GM11168 (cell line): ENCODE results near the gene SPATA31C1.
"Not testable (repeated sequence)": the region's sequence is repeated elsewhere in the genome, so short reads cannot be mapped to it uniquely, and the experiment has no call there.

Source experiments
- in situ Hi-C: fragments of 300-500 bp; cut with MboI; formaldehyde crosslinking; loops from one replicate; pipeline ENCODE4 v1.12.0; 2022; ENCODE audit warnings: low sequenced_read_pairs; ENCODE audit not compliant: unreplicated experiment

Gene SPATA31C1

DNA sequence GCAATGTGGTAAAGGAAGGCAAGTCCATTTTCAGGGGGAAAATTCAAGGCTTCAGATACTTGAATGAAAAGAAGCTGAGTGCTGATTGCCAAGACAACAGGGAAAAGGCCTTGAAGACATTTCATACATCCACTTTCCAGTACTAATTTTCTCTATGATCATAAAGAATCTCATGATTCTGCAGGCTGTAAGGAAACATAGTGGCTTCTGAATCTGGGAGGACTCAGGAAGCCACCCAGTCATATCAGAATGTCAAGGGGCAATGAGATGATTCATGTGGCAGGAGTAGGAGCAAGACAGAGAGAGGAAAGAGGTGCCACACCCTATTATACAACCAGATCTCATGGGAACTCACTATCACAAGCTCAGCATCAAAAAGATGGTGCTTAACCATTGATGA lies 11.4 kb downstream of the SPATA31C1 start:
- in situ Hi-C loops, result not testable (repeated sequence)

DNA sequence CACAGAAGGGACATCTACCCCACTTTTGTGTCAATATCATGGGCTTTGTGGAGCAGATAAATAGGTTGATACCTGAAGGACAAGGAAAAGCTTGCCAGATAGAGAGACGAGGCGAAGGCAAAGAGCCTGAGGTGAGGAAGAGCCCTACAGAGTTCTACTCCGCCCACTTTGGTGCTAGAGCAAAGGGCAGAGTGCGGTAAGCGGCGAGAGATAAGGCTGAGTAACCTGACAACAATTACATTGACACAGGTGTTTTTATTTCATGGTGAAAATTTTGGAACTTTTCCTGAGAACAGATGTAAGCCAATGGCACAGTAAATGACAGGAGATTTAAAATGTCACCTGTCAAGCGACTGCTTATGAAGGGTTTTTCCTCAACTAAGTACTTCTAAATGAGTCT lies 16.7 kb downstream of the SPATA31C1 start:
- in situ Hi-C loops, result loop anchor here (10.0 kb wide), 1 partner anchor 180 kb away; no protein-coding TSS in a partner anchor

GRCh38 chr9:87937352-87937751 lies 19.6 kb downstream of the SPATA31C1 start:
- in situ Hi-C loops, result loop anchor here (10.0 kb wide), 1 partner anchor 177 kb away; no protein-coding TSS in a partner anchor

DNA sequence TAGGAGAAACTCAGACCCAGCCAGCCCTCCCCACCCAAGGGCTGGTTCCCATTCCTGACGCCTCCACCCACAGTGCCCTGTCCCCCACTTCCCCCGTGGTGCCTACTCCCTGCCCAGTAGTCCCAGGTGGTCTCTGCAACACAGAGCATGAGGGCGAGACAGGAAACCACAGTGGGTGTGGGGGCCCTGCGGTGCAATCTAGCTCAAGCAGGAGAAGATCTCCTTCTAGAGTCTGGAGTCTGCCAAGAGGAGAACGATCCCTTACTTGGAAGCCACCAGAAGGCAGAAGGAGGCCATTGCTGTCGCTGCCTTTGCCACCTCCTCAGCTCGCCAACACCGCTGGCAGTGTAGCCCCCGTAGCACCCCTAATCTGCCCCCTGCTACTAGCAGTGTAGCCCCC lies 20.2 kb downstream of the SPATA31C1 start:
- in situ Hi-C loops, result loop anchor here (10.0 kb wide), 1 partner anchor 177 kb away; no protein-coding TSS in a partner anchor

- in situ Hi-C loops, result loop anchor here (10.0 kb wide), 1 partner anchor 176 kb away; no protein-coding TSS in a partner anchor
Observed at GRCh38 chr9:87938336-87938735, 20.6 kb downstream of the SPATA31C1 start.

- in situ Hi-C loops, result loop anchor here (10.0 kb wide), 1 partner anchor 176 kb away; no protein-coding TSS in a partner anchor
Observed at GRCh38 chr9:87939096-87939495, 21.3 kb downstream of the SPATA31C1 start.

- in situ Hi-C loops, result no loop called here
Observed at GRCh38 chr9:87944096-87944495, 26.3 kb downstream of the SPATA31C1 start.

DNA sequence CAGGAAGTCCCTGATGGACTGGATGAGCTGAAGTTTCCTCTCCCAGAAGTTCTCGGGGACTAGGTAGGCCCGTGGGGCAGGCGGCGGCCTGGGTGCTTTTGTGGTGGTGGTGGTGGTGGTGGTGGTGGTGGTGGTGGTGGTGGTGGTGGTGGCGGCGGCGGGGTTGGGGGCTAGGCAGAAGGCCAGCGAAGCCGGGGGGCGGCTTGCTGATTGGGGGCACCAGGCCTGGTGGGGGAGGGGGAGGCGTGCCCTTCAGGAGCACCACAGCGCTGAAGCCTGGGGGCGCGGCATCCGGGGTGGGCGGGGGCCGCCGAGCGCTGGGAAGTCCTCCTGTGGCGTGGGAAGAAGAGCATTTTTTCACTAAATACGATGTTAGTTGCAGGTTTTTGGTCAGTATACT lies 26.9 kb downstream of the SPATA31C1 start:
- in situ Hi-C loops, result no loop called here

DNA sequence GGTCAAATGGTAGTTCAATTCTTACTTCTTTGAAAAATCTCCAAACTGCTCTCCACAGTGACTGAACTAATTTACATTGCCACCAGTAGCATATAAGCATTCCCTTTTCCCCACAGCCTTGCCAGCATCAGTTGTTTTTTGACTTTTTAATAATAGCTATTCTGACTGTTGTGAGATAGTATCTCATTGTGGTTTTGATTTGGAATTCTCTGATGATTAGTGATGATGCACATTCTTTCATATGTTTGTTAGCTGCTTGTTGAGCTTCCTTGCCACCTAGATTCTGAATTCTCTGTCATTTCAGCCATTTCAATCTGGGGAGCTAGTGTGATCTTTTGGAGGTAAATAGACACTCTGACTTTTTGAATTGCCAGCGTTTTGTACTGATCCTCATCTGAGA lies 32.5 kb downstream of the SPATA31C1 start:
- in situ Hi-C loops, result loop anchor here (25.0 kb wide), 1 partner anchor 612 kb away; no protein-coding TSS in a partner anchor

DNA sequence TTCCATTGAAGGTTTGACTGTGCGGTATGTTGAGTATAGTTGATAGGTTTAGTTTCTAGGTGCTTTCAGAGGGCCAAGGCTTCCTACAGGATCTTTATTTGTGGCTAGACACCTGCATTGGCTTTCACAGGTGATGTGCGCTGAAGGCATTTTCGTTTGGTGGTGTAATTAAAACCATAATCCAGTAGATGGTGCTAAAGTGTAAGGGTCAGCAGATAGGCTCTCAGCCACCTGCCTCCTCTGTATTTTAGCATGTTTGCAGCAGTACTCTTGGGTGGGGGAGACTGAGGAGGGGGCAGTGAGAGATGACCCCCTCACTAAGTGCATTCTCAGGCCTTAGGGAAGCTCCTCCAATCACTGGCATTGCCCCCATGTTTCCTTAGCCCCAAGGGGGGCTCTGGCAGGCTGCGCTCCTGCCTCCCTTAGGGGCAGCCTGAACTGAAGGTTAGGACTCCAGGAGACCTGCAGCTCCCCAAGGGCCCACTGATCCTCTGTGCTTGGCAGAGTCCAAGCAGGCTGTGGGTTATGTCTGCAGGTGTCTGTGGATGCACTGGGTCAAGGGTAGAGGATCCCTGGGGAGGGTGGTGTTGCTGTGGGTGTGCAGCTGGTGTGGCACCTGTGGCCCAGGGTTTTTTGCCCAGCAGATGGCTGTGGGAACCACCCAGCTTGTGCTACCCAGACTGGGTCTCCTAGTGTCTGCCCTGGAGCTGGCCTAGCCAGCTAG lies 33.2 kb downstream of the SPATA31C1 start:
- in situ Hi-C loops, result loop anchor here (25.0 kb wide), 1 partner anchor 611 kb away; no protein-coding TSS in a partner anchor

DNA sequence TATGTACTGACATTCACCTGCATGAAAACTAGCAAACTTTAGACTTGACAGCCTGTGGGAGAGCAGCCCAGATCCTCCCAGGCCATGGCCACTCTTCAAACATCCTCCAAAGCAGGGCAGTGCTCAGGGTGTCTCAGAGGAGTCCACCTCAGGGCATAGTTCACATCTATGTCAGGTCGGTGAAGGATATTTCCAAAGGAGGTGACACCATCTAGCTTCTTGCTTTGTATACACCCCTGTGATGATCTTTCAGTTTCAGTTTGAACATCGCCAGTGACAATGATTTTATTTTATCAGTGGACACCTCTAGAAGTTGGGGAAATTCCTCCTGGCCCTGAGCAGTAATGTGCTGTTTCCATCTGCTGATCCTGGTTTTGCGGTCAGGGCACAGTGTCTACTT lies 36.5 kb downstream of the SPATA31C1 start:
- in situ Hi-C loops, result loop anchor here (25.0 kb wide), 1 partner anchor 608 kb away; no protein-coding TSS in a partner anchor

GRCh38 chr9:87957839-87958238 lies 40.1 kb downstream of the SPATA31C1 start:
- in situ Hi-C loops, result loop anchor here (25.0 kb wide), 1 partner anchor 604 kb away; no protein-coding TSS in a partner anchor

DNA sequence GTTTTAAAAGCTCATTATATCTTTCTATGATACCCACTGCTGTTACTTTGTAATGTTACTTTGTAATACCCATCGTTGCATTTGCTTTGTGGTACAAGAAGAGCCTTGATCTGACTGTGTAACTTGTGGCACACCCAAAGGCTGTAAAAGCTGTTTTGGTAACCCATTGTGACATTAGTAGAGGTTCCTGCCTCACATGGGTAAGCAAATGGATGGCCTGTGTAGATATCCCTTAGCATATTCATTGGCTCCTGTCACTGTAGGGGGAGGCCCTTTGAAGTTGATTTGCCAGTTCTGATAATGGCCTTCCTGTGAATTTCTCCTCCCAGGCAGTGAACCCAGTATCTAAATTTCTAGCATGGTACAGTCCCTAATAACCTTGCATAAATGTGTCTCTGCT lies 40.8 kb downstream of the SPATA31C1 start:
- in situ Hi-C loops, result loop anchor here (25.0 kb wide), 1 partner anchor 604 kb away; no protein-coding TSS in a partner anchor

DNA sequence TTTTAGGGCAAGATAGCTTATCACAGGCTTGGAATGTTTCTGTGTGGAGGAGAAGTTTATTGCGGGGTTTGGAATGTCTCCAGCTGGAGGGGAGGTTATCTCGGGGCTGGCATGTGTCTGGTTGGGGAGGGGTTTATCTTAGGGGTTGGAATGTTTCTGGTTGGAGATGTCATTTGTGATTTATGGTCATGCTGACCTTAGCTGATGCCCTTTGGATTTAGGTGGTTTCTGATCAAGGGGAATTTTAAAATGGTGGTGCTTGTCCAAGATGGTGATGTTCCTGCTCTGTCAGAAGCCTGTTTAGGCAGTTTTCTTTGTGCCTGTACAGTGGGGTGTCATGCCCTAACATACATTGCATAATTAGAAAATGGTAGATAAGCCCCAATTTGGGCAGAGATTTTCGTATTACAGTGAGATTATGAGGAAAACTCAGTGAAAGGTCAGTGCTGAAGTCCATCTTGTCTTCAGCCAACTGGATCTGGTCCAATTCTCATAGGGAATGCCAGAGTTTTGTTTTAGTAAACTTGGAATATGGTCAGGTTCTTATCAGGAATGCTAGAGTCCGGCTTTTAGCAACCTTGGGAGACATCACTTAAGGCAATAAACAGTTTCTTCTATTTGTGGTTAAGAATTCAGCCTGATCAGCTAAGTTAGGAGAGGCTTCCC lies 42.3 kb downstream of the SPATA31C1 start:
- in situ Hi-C loops, result loop anchor here (25.0 kb wide), 1 partner anchor 602 kb away; no protein-coding TSS in a partner anchor

- in situ Hi-C loops, result loop anchor here (25.0 kb wide), 1 partner anchor 599 kb away; no protein-coding TSS in a partner anchor
Observed at GRCh38 chr9:87963770-87964169, 46.0 kb downstream of the SPATA31C1 start.

DNA sequence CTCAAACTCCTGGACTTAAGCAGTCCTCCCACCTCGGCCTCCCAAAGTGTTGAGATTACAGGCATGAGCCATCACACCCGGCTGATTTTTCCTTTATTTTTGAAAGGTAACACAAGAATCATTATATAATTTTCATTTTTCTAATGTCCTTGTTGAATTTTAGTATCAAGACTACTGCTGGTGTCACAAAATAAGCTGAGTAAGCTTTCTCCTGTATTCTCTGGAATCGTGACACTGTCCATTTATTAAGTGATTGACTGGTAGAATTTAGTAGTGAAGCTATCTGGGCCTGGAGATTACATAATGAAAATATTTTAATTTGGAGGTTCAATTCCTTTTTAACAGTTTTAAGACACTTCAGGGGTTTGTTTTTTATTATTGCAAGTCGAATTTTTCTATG lies 47.1 kb downstream of the SPATA31C1 start:
- in situ Hi-C loops, result loop anchor here (25.0 kb wide), 1 partner anchor 597 kb away; no protein-coding TSS in a partner anchor

DNA sequence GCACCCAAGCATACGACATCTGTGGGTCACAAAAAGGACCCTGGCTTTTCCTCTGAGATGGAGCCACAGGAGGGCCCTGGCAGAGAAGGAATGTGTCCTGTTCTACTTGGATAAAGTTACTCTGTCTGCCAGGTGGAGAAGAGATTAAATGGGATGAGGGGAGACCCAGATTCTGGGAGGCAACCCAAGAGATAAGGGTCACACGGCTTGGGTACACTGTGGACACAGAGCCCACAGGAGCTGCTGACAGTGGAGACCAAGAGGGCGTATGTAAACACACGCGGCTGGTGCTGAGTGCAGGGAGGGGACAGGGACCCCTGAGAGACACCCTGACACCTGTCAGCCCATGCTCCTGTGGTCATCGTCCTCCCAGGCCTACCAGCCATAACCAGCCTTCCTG lies 50.4 kb downstream of the SPATA31C1 start:
- in situ Hi-C loops, result loop anchor here (25.0 kb wide), 1 partner anchor 594 kb away; no protein-coding TSS in a partner anchor

DNA sequence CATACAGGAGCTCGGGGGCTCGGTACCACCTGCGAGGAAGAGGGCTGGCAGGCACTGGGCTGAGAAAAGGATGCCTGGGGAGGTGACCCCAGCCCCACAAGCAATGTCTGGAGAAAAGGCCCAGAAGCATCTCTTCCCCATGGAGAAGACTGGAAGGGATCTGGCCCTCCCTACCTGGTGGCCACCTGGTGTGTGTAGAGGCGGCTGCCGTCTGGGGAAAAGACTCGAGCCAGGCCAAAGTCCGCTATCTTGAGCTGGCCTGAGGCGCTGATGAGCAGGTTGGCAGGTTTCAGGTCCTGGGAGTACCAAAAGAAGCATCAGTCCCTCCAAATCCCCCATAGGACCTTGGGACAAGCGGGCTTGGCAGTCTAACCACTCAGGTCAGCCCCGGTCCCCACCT lies 52.8 kb downstream of the SPATA31C1 start:
- in situ Hi-C loops, result loop anchor here (25.0 kb wide), 1 partner anchor 592 kb away; no protein-coding TSS in a partner anchor

DNA sequence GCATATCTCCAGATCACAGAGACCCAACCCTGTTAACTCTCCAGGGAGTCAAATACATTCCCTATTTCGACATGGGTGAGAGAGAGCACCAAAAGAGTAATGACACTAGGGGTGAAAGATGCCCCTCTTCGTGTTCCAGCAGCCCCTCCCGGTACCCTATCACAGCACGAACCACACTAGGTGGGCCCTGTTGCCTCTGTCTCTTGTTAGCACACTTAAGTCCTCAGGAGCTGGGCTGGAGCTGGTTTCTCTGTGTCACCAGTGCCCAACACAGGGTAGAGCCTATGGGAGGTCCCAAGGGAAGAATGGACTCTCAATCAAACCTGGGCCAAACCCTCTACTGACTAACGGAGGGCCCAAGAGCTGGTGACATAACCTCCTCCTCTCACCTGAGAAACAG lies 55.4 kb downstream of the SPATA31C1 start:
- in situ Hi-C loops, result loop anchor here (25.0 kb wide), 1 partner anchor 589 kb away; no protein-coding TSS in a partner anchor
